ENCODE measurements around the gene NTNG2.

GRCh38 chr9:132183715-132184114, 21.9 kb downstream of the NTNG2 start:
- TF ChIP-seq CTCF (conservative IDR thresholded peaks at IDR 0.05 in 1 of 2, IDR thresholded peaks at IDR 0.05 in 1 of 2; ENCODE audit: extremely low read depth in 1 of 2, insufficient read depth in 1 of 2, low read depth in 1 of 2, low read length in 2 of 2) (no peak), EZH2 (IDR thresholded peaks at IDR 0.05; ENCODE audit: borderline replicate concordance, low read length) (no peak)
